Activated B cell treated with CpG ODN at 0.5 μM for 24 hours (primary cell): Measurements from ENCODE around the gene TRAP1. TPM values are rescaled to one million over a fixed set of nuclear protein-coding genes. Genes with fewer than 3 reads are reported as not detected.
"Not testable (repeated sequence)": the region's sequence is repeated elsewhere in the genome, so short reads cannot be mapped to it uniquely, and the experiment has no call there.

Source experiments
- ATAC-seq: fragments of 200-7000 bp; cut with Tn5 transposase; one replicate; pipeline ENCODE4 v1.10.0; 2021; ENCODE audit warnings: low read depth, mild to moderate bottlenecking, moderate library complexity
- CTCF ChIA-PET: fragments of 350-600 bp; sonication (Branson Sonifier 250); formaldehyde crosslinking; loops from one replicate; lab custom pipeline; 2021; ENCODE audit warnings: antibody characterized with exemption; lab: Charles Lee
- POLR2A ChIA-PET: fragments of 350-600 bp; sonication (Branson Sonifier 250); formaldehyde crosslinking; loops from one replicate; lab custom pipeline; 2021; ENCODE audit warnings: antibody characterized with exemption; lab: Charles Lee
- DNase-seq: peaks from one replicate; pipeline ENCODE4 v3.0.0; 2022
- H3K27ac Mint-ChIP-seq: one replicate; pipeline ENCODE4 v1.8.0; 2020; ENCODE audit warnings: mixed read lengths
- H3K27me3 Mint-ChIP-seq: one replicate; pipeline ENCODE4 v1.8.0; 2021; ENCODE audit warnings: mixed read lengths
- H3K36me3 Mint-ChIP-seq: one replicate; pipeline ENCODE4 v1.8.0; 2021; ENCODE audit warnings: low read depth, mixed read lengths
- H3K4me1 Mint-ChIP-seq: one replicate; pipeline ENCODE4 v1.8.0; 2021; ENCODE audit warnings: mixed read lengths
- H3K4me3 Mint-ChIP-seq: one replicate; pipeline ENCODE4 v1.8.0; 2020; ENCODE audit warnings: mild to moderate bottlenecking, mixed read lengths
- H3K9me3 Mint-ChIP-seq: one replicate; pipeline ENCODE4 v1.8.0; 2020; ENCODE audit warnings: mixed read lengths
- intact Hi-C: fragments of 100-400 bp; cut with micrococcal nuclease; formaldehyde crosslinking; loops from one replicate; pipeline ENCODE4 v1.15.1; 2024
- total RNA-seq: library from RNA; stranded (reverse); gene quantifications from 2 replicates; pipeline ENCODE4 v1.2.3, GENCODE V29; 2022
- TF ChIP-seq, protein P1 (sequence below): fragments of 200-600 bp; IDR thresholded peaks from one replicate; pipeline ENCODE4 v1.8.0; 2022; ENCODE audit warnings: antibody characterized with exemption, mild to moderate bottlenecking

The TRAP1 gene
- total RNA-seq, 1 donor from 2014 or later, result 82.2 TPM

DNA sequence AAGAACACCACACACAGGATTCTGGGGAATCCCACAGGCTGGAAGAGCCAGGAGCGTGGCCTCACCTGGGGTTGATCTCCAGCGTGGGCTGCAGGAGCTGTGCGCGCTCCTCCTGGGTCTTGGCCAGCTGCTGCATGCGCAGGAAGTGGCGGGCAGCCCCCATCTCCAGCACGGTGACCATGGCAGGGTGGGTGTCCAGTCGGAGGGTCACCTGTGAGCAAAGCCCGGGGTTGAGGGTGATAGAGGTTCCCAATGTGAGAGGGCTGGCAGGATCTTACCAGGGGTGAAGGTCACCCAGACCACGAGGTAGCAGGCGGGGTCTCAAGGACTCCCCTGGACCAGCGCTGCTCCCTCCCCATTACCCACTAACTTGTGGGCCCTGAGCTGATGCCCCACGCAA, 55.4 kb downstream of the TRAP1 start:
- Mint-ChIP-seq H3K27ac (no peak overlapping the region), H3K4me3 (no peak overlapping the region), H3K9me3 (no peaks in the 10 kb centered on the region), H3K36me3 (peaks cover 82% of the 10 kb centered on the region), H3K27me3 (no peaks in the 10 kb centered on the region), H3K4me1 (no peaks in the 10 kb centered on the region)
- ATAC-seq (no peak), DNase-seq (no peak)
- intact Hi-C loops, result no loop called here
- CTCF ChIA-PET, result no interaction called here
- POLR2A ChIA-PET, result no interaction called here
- TF ChIP-seq, protein P1, sequence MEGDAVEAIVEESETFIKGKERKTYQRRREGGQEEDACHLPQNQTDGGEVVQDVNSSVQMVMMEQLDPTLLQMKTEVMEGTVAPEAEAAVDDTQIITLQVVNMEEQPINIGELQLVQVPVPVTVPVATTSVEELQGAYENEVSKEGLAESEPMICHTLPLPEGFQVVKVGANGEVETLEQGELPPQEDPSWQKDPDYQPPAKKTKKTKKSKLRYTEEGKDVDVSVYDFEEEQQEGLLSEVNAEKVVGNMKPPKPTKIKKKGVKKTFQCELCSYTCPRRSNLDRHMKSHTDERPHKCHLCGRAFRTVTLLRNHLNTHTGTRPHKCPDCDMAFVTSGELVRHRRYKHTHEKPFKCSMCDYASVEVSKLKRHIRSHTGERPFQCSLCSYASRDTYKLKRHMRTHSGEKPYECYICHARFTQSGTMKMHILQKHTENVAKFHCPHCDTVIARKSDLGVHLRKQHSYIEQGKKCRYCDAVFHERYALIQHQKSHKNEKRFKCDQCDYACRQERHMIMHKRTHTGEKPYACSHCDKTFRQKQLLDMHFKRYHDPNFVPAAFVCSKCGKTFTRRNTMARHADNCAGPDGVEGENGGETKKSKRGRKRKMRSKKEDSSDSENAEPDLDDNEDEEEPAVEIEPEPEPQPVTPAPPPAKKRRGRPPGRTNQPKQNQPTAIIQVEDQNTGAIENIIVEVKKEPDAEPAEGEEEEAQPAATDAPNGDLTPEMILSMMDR, result no peak

DNA sequence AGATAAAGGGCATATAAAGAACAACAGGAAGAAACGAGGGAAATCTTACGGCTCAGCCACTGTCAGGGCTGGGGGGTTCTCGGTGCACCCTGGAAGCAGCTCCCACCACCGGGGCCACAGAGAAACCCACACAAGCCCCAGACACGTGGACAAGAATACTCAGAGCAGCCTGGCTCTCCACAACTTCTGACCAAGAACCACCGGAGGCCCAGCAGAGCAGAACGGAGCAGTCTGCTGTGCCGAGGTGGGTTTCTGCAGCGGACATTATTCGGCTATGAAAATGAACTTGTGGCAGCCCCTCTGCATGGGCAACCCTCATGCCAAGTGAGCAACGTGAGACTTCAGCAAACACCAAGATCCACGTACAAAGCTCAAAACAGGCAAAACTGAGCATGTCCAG, 56.0 kb downstream of the TRAP1 start:
- Mint-ChIP-seq H3K36me3 (peaks cover 85% of the 10 kb centered on the region), H3K27ac (no peak overlapping the region), H3K9me3 (no peaks in the 10 kb centered on the region)

GRCh38 chr16:3659251-3659650, 58.1 kb downstream of the TRAP1 start:
- Mint-ChIP-seq H3K4me3 (no peak overlapping the region), H3K36me3 (peaks cover 80% of the 10 kb centered on the region), H3K27me3 (no peaks in the 10 kb centered on the region), H3K4me1 (no peaks in the 10 kb centered on the region), H3K9me3 (no peaks in the 10 kb centered on the region), H3K27ac (no peak overlapping the region)
- ChIA-PET POLR2A (no interaction called here), CTCF (no interaction called here)
- no peak for ATAC-seq
- TF ChIP-seq, protein P1, result no peak
- DNase-seq, result no peak
- intact Hi-C loops, result no loop called here

More for the DNA sequence above, 56.0 kb downstream of the TRAP1 start:
- CTCF ChIA-PET, result no interaction called here
- ATAC-seq, result no peak
- TF ChIP-seq, protein P1, result no peak
- intact Hi-C loops, result no loop called here
- Mint-ChIP-seq H3K4me3 (no peak overlapping the region), H3K4me1 (no peaks in the 10 kb centered on the region), H3K27me3 (no peaks in the 10 kb centered on the region)
- DNase-seq, result no peak
- POLR2A ChIA-PET, result no interaction called here

GRCh38 chr16:3656491-3657468, 60.5 kb downstream of the TRAP1 start:
- ChIA-PET POLR2A (no interaction called here), CTCF (no interaction called here)
- intact Hi-C loops, result no loop called here
- Mint-ChIP-seq H3K27ac (no peak overlapping the region), H3K36me3 (peaks cover 60% of the 10 kb centered on the region), H3K27me3 (no peaks in the 10 kb centered on the region), H3K4me1 (peaks cover 2% of the 10 kb centered on the region), H3K9me3 (no peaks in the 10 kb centered on the region), H3K4me3 (no peak overlapping the region)
- no peak for ATAC-seq
- TF ChIP-seq, protein P1, result no peak
- no peak for DNase-seq

DNA sequence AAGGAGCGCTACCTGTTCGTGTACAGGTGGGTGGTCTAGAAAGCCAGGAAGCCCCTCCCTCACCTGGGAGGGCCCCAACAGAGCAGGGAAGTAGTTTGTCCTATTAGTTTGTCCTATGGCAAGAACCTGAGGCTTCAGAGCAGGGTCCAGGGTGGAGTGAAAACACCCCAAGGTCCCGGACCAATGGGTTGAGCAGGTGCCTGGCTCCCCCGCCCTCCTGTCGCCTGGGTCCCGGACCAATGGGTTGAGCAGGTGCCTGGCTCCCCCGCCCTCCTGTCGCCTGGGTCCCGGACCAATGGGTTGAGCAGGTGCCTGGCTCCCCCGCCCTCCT, 61.2 kb downstream of the TRAP1 start:
- H3K4me1 Mint-ChIP-seq, H3K4me3 Mint-ChIP-seq, intact Hi-C loops, H3K27me3 Mint-ChIP-seq, DNase-seq, ATAC-seq, H3K27ac Mint-ChIP-seq, CTCF ChIA-PET, H3K9me3 Mint-ChIP-seq: not testable (repeated sequence)
- POLR2A ChIA-PET, result interaction anchor here (0.6 kb wide), 1 partner anchor 9 kb away, joined by 3 read pairs; no protein-coding TSS in a partner anchor
- H3K36me3 Mint-ChIP-seq, result peaks cover 60% of the 10 kb centered on the region
